NCI-H1105 (cell line): Measurements from ENCODE around the gene ANKRD65.
"Not testable (repeated sequence)": the region's sequence is repeated elsewhere in the genome, so short reads cannot be mapped to it uniquely, and the experiment has no call there.

Experiments used
- DNase-seq: peaks from one replicate; lab custom pipeline; 2025; lab: John Stamatoyannopoulos, UW

Gene ANKRD65

DNA sequence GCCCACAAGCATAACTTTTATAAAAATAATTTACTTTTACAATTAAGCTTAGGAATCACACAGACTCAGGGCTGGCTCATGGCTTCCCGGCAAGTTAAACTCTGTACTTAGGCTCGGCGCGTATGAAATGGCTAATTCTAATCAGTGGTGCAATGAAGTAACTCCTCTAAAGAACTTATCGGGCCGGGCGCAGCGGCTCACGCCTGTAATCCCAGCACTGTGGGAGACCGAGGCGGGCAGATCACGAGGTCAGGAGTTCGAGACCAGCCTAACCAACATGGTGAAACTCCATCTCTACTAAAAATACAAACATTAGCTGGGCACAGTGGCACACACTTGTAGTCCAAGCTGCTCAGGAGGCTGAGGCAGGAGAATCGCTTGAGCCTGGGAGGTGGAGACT lies 51.0 kb downstream of the ANKRD65 start:
- not testable (repeated sequence) for DNase-seq
